ENCODE measurements around the gene CASQ2.

Gene CASQ2

GRCh38 chr1:115694805-115695204, 73.7 kb downstream of the CASQ2 start:
- DNase-seq (ENCODE audit: low read depth in 3 of 3): no peak

- DNase-seq (ENCODE audit: low read depth in 3 of 3): no peak
These were observed 76.3 kb downstream of the CASQ2 start for GRCh38 chr1:115692224-115692623.

- no peak for DNase-seq (ENCODE audit: low read depth in 3 of 3)
These were observed 77.5 kb downstream of the CASQ2 start for GRCh38 chr1:115690972-115691371.

- no peak for DNase-seq (ENCODE audit: low read depth in 3 of 3)
These were observed 80.8 kb downstream of the CASQ2 start for GRCh38 chr1:115687744-115688143.

GRCh38 chr1:115685029-115685705, 83.3 kb downstream of the CASQ2 start:
- DNase-seq (ENCODE audit: low read depth in 3 of 3): no peak

GRCh38 chr1:115682792-115683191, 85.7 kb downstream of the CASQ2 start:
- DNase-seq (ENCODE audit: low read depth in 3 of 3): no peak

- no peak for DNase-seq (ENCODE audit: low read depth in 3 of 3)
These were observed 87.8 kb downstream of the CASQ2 start for GRCh38 chr1:115680730-115681111.

GRCh38 chr1:115679141-115679611, 89.3 kb downstream of the CASQ2 start:
- no peak for DNase-seq (ENCODE audit: low read depth in 3 of 3)

GRCh38 chr1:115678141-115678540, 90.4 kb downstream of the CASQ2 start:
- no peak for DNase-seq (ENCODE audit: low read depth in 3 of 3)

- no peak for DNase-seq (ENCODE audit: low read depth in 3 of 3)
These were observed 90.9 kb downstream of the CASQ2 start for GRCh38 chr1:115677565-115677964.

GRCh38 chr1:115677182-115677555, 91.3 kb downstream of the CASQ2 start:
- DNase-seq (ENCODE audit: low read depth in 3 of 3): no peak

GRCh38 chr1:115676498-115677181, 91.9 kb downstream of the CASQ2 start:
- DNase-seq (ENCODE audit: low read depth in 3 of 3): no peak

GRCh38 chr1:115672224-115673009, 96.1 kb downstream of the CASQ2 start:
- no peak for DNase-seq (ENCODE audit: low read depth in 3 of 3)

GRCh38 chr1:115671176-115671934, 97.2 kb downstream of the CASQ2 start:
- DNase-seq (ENCODE audit: low read depth in 3 of 3): no peak

GRCh38 chr1:115670476-115671175, 97.9 kb downstream of the CASQ2 start:
- DNase-seq (ENCODE audit: low read depth in 3 of 3): no peak

- no peak for DNase-seq (ENCODE audit: low read depth in 3 of 3)
These were observed 98.6 kb downstream of the CASQ2 start for GRCh38 chr1:115669886-115670285.

GRCh38 chr1:115669002-115669673, 99.4 kb downstream of the CASQ2 start:
- no peak for DNase-seq (ENCODE audit: low read depth in 3 of 3)

- no peak for DNase-seq (ENCODE audit: low read depth in 3 of 3)
These were observed 99.9 kb downstream of the CASQ2 start for GRCh38 chr1:115668579-115668978.

- no peak for DNase-seq (ENCODE audit: low read depth in 3 of 3)
These were observed 101.8 kb downstream of the CASQ2 start for GRCh38 chr1:115666702-115667101.

GRCh38 chr1:115666206-115666605, 102.3 kb downstream of the CASQ2 start:
- no peak for DNase-seq (ENCODE audit: low read depth in 3 of 3)
